ENCODE data around the gene CMTR1.

- TF ChIP-seq CTCF (IDR thresholded peaks at IDR 0.05 in 2 of 3, conservative IDR thresholded peaks at IDR 0.05 in 1 of 3; ENCODE audit: control insufficient read depth in 2 of 3, extremely low read depth in 1 of 3, insufficient read depth in 1 of 3, low read depth in 3 of 3, low read length in 3 of 3) (no peak), SMAD1 (IDR thresholded peaks at IDR 0.05; ENCODE audit: low read depth, partially characterized antibody) (no peak), ZZZ3 (IDR thresholded peaks at IDR 0.05; ENCODE audit: control insufficient read depth, insufficient read length, low read depth) (no peak), POLR2AphosphoS5 (IDR thresholded peaks at IDR 0.05; ENCODE audit: low read length) (no peak), SUZ12 (IDR thresholded peaks at IDR 0.05; ENCODE audit: unreplicated experiment) (no peak), CBX3 (IDR thresholded peaks at IDR 0.05; ENCODE audit: borderline replicate concordance, low read depth) (no peak), ZNF207 (IDR thresholded peaks at IDR 0.05; ENCODE audit: borderline replicate concordance) (no peak), ATF3 (IDR thresholded peaks at IDR 0.05; ENCODE audit: borderline replicate concordance, extremely low read depth, low read depth, low read length) (no peak), MAX (IDR thresholded peaks at IDR 0.05; ENCODE audit: low read depth, low read length) (no peak), CHD2 (IDR thresholded peaks at IDR 0.05; ENCODE audit: borderline replicate concordance, low read depth, low read length) (no peak), GABPA (IDR thresholded peaks at IDR 0.05; ENCODE audit: low read depth) (no peak), SMARCA5 (IDR thresholded peaks at IDR 0.05) (no peak), NBN (IDR thresholded peaks at IDR 0.05) (no peak), FOXM1 (IDR thresholded peaks at IDR 0.05; ENCODE audit: low read depth, low read length) (no peak)
Observed at GRCh38 chr6:37393381-37393929, 39.6 kb upstream of the CMTR1 start.

Data from GM12878 (cell line).